WTC11 (cell line): ENCODE measurements around the gene KNL1. TPM values are rescaled to one million over a fixed set of nuclear protein-coding genes. Genes with fewer than 3 reads are reported as not detected.

Experiments used
- ATAC-seq: fragments of 200-7000 bp; cut with Tn5 transposase; 2 replicates; pipeline ENCODE4 v1.10.0; 2021; ENCODE audit warnings: mild to moderate bottlenecking, moderate library complexity
- CTCF ChIA-PET: fragments of 300-600 bp; sonication (Branson Sonifier 250); formaldehyde crosslinking; loops from one replicate; lab custom pipeline; 2021; ENCODE audit warnings: antibody characterized with exemption; lab: Charles Lee
- POLR2A ChIA-PET: fragments of 350-600 bp; sonication (Branson Sonifier 250); formaldehyde crosslinking; loops from one replicate; lab custom pipeline; 2021; ENCODE audit warnings: antibody characterized with exemption; lab: Charles Lee
- DNase-seq: peaks from one replicate; pipeline ENCODE4 v3.0.0; 2021; ENCODE audit warnings: low spot score
- H3K27ac Mint-ChIP-seq: 2 replicates; pipeline ENCODE4 v1.8.0; 2021; ENCODE audit warnings: mixed read lengths
- H3K27me3 Mint-ChIP-seq: 2 replicates; pipeline ENCODE4 v1.8.0; 2021; ENCODE audit warnings: low read depth, mild to moderate bottlenecking, moderate library complexity, mixed read lengths
- H3K36me3 Mint-ChIP-seq: 2 replicates; pipeline ENCODE4 v1.8.0; 2021; ENCODE audit warnings: mixed read lengths
- H3K4me1 Mint-ChIP-seq: 2 replicates; pipeline ENCODE4 v1.8.0; 2022; ENCODE audit warnings: mixed read lengths
- H3K4me3 Mint-ChIP-seq: 2 replicates; pipeline ENCODE4 v1.8.0; 2021; ENCODE audit warnings: mild to moderate bottlenecking, moderate library complexity, mixed read lengths
- H3K9me3 Mint-ChIP-seq: 2 replicates; pipeline ENCODE4 v1.8.0; 2021; ENCODE audit warnings: mixed read lengths
- ATF3 ChIP-seq: sonication (generic); formaldehyde crosslinking; conservative IDR thresholded peaks from 2 replicates; pipeline ENCODE4 v1.8.1; 2022; ENCODE audit warnings: mild to moderate bottlenecking, missing genetic modification reagents
- CBFB ChIP-seq: sonication (generic); formaldehyde crosslinking; IDR thresholded peaks from 2 replicates; pipeline ENCODE4 v1.8.1; 2022; ENCODE audit warnings: mild to moderate bottlenecking, low read depth, missing genetic modification reagents
- E2F1 ChIP-seq: sonication (generic); formaldehyde crosslinking; IDR thresholded peaks from 2 replicates; pipeline ENCODE4 v1.8.0; 2022; ENCODE audit warnings: mild to moderate bottlenecking, missing genetic modification reagents
- E2F4 ChIP-seq: sonication (generic); formaldehyde crosslinking; IDR thresholded peaks from 2 replicates; pipeline ENCODE4 v1.8.1; 2022; ENCODE audit warnings: low read depth, mild to moderate bottlenecking, moderate library complexity, missing genetic modification reagents, borderline replicate concordance
- ETV6 ChIP-seq: sonication (generic); formaldehyde crosslinking; IDR thresholded peaks from 2 replicates; pipeline ENCODE4 v1.8.1; 2022; ENCODE audit warnings: mild to moderate bottlenecking, missing genetic modification reagents
- FOXP1 ChIP-seq: sonication (generic); formaldehyde crosslinking; IDR thresholded peaks from 2 replicates; pipeline ENCODE4 v1.8.0; 2022; ENCODE audit warnings: missing genetic modification reagents, mild to moderate bottlenecking, moderate library complexity, borderline replicate concordance
- IRF2 ChIP-seq: sonication (generic); formaldehyde crosslinking; IDR thresholded peaks from 2 replicates; pipeline ENCODE4 v1.8.0; 2022; ENCODE audit warnings: low read depth, missing genetic modification reagents, borderline replicate concordance
- JUN ChIP-seq: sonication (generic); formaldehyde crosslinking; IDR thresholded peaks from 2 replicates; pipeline ENCODE4 v1.8.0; 2023; ENCODE audit warnings: mild to moderate bottlenecking, missing genetic modification reagents
- MXD4 ChIP-seq: fragments of 250-450 bp; sonication (Bioruptor Pico); IDR thresholded peaks from 2 replicates; pipeline ENCODE4 v1.8.0; 2021; ENCODE audit warnings: mild to moderate bottlenecking, moderate library complexity, borderline replicate concordance
- SMAD4 ChIP-seq: sonication (generic); formaldehyde crosslinking; IDR thresholded peaks from 2 replicates; pipeline ENCODE4 v1.8.0; 2022; ENCODE audit warnings: mild to moderate bottlenecking, missing genetic modification reagents
- SP1 ChIP-seq: sonication (generic); formaldehyde crosslinking; conservative IDR thresholded peaks from 2 replicates; pipeline ENCODE4 v1.8.1; 2022; ENCODE audit warnings: missing genetic modification reagents
- ZNF121 ChIP-seq: sonication (generic); formaldehyde crosslinking; IDR thresholded peaks from 2 replicates; pipeline ENCODE4 v1.8.0; 2023; ENCODE audit warnings: missing genetic modification reagents
- total RNA-seq: library from RNA; stranded (reverse); gene quantifications from 3 replicates; pipeline ENCODE4 v1.2.3, GENCODE V29; 2021
- TF ChIP-seq, protein P1 (sequence below): fragments of 250-450 bp; sonication (Bioruptor Pico); IDR thresholded peaks from 2 replicates; pipeline ENCODE4 v2.1.2; 2022; ENCODE audit warnings: mild to moderate bottlenecking, moderate library complexity
- TF ChIP-seq, protein P2 (sequence below): sonication (generic); formaldehyde crosslinking; IDR thresholded peaks from 2 replicates; pipeline ENCODE4 v1.8.1; 2023; ENCODE audit warnings: mild to moderate bottlenecking, missing genetic modification reagents
- TF ChIP-seq, protein P3 (sequence below): sonication (generic); formaldehyde crosslinking; IDR thresholded peaks from 2 replicates; pipeline ENCODE4 v1.8.1; 2022; ENCODE audit warnings: mild to moderate bottlenecking, moderate library complexity, missing genetic modification reagents
- TF ChIP-seq, protein P4 (sequence below): sonication (generic); formaldehyde crosslinking; IDR thresholded peaks from 2 replicates; pipeline ENCODE4 v1.8.1; 2023; ENCODE audit warnings: mild to moderate bottlenecking, missing genetic modification reagents, borderline replicate concordance
- TF ChIP-seq, protein P5 (sequence below): sonication (generic); formaldehyde crosslinking; IDR thresholded peaks from 2 replicates; pipeline ENCODE4 v1.8.1; 2022; ENCODE audit warnings: mild to moderate bottlenecking, missing genetic modification reagents, moderate library complexity, borderline replicate concordance

Gene KNL1
- total RNA-seq, 1 experiment from 2014 or later: 24.0 TPM

DNA sequence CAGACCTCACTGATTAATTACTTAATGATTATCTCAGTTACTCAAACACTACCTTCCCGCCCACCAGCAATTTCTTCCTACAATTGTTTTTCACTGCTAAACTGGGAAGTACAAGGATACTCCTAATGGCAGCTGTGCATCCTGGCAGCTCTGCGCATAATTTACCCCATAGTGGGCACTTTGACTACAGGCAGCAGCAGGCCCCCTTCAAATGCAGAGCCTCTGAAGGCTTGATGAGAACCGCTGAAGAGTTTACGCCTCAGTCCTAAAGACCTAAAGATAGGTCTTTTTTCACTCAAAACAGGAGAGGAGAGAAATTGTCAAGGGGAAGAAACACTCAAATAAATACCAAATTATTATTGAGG lies 39.9 kb upstream of the KNL1 start:
- ATAC-seq (peak; percentile 93), DNase-seq (peak; percentile 56)
- Mint-ChIP-seq H3K27me3 (no peaks in the 10 kb centered on the region), H3K4me3 (peak overlapping the region; percentile 7; the same call in 1 of the 2 replicates), H3K36me3 (peaks cover 3% of the 10 kb centered on the region), H3K4me1 (peaks cover 52% of the 10 kb centered on the region), H3K9me3 (no peaks in the 10 kb centered on the region), H3K27ac (peak overlapping the region; percentile 68)
- ChIA-PET CTCF (interaction anchor here (0.6 to 2.8 kb wide), 12 partner anchors 9 to 305 kb away, joined by 3 to 14 read pairs (median 4); partner anchors contain the start of genes CCDC32 and RPUSD2), POLR2A (interaction anchor here (1.4 kb wide), 1 partner anchor 11 kb away, joined by 5 read pairs; the partner anchor contains the start of gene CCDC32)
- TF ChIP-seq E2F4 (CRISPR knock-in tag) (no peak), SP1 (no peak), ETV6 (CRISPR knock-in tag) (no peak), CBFB (CRISPR knock-in tag) (no peak), MXD4 (CRISPR knock-in tag) (no peak), IRF2 (CRISPR knock-in tag) (no peak), FOXP1 (CRISPR knock-in tag) (no peak), ATF3 (no peak), JUN (CRISPR knock-in tag) (no peak), ZNF121 (CRISPR knock-in tag) (no peak), E2F1 (CRISPR knock-in tag) (no peak), SMAD4 (CRISPR knock-in tag) (no peak)
- TF ChIP-seq, protein P1, sequence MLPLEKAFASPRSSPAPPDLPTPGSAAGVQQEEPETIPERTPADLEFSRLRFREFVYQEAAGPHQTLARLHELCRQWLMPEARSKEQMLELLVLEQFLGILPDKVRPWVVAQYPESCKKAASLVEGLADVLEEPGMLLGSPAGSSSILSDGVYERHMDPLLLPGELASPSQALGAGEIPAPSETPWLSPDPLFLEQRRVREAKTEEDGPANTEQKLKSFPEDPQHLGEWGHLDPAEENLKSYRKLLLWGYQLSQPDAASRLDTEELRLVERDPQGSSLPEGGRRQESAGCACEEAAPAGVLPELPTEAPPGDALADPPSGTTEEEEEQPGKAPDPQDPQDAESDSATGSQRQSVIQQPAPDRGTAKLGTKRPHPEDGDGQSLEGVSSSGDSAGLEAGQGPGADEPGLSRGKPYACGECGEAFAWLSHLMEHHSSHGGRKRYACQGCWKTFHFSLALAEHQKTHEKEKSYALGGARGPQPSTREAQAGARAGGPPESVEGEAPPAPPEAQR: no peak
- TF ChIP-seq, protein P2, sequence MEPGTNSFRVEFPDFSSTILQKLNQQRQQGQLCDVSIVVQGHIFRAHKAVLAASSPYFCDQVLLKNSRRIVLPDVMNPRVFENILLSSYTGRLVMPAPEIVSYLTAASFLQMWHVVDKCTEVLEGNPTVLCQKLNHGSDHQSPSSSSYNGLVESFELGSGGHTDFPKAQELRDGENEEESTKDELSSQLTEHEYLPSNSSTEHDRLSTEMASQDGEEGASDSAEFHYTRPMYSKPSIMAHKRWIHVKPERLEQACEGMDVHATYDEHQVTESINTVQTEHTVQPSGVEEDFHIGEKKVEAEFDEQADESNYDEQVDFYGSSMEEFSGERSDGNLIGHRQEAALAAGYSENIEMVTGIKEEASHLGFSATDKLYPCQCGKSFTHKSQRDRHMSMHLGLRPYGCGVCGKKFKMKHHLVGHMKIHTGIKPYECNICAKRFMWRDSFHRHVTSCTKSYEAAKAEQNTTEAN (CRISPR knock-in tag): no peak
- TF ChIP-seq, protein P3, sequence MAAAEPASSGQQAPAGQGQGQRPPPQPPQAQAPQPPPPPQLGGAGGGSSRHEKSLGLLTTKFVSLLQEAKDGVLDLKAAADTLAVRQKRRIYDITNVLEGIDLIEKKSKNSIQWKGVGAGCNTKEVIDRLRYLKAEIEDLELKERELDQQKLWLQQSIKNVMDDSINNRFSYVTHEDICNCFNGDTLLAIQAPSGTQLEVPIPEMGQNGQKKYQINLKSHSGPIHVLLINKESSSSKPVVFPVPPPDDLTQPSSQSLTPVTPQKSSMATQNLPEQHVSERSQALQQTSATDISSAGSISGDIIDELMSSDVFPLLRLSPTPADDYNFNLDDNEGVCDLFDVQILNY (CRISPR knock-in tag): no peak
- TF ChIP-seq, protein P4, sequence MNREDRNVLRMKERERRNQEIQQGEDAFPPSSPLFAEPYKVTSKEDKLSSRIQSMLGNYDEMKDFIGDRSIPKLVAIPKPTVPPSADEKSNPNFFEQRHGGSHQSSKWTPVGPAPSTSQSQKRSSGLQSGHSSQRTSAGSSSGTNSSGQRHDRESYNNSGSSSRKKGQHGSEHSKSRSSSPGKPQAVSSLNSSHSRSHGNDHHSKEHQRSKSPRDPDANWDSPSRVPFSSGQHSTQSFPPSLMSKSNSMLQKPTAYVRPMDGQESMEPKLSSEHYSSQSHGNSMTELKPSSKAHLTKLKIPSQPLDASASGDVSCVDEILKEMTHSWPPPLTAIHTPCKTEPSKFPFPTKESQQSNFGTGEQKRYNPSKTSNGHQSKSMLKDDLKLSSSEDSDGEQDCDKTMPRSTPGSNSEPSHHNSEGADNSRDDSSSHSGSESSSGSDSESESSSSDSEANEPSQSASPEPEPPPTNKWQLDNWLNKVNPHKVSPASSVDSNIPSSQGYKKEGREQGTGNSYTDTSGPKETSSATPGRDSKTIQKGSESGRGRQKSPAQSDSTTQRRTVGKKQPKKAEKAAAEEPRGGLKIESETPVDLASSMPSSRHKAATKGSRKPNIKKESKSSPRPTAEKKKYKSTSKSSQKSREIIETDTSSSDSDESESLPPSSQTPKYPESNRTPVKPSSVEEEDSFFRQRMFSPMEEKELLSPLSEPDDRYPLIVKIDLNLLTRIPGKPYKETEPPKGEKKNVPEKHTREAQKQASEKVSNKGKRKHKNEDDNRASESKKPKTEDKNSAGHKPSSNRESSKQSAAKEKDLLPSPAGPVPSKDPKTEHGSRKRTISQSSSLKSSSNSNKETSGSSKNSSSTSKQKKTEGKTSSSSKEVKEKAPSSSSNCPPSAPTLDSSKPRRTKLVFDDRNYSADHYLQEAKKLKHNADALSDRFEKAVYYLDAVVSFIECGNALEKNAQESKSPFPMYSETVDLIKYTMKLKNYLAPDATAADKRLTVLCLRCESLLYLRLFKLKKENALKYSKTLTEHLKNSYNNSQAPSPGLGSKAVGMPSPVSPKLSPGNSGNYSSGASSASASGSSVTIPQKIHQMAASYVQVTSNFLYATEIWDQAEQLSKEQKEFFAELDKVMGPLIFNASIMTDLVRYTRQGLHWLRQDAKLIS (CRISPR knock-in tag): no peak
- TF ChIP-seq, protein P5, sequence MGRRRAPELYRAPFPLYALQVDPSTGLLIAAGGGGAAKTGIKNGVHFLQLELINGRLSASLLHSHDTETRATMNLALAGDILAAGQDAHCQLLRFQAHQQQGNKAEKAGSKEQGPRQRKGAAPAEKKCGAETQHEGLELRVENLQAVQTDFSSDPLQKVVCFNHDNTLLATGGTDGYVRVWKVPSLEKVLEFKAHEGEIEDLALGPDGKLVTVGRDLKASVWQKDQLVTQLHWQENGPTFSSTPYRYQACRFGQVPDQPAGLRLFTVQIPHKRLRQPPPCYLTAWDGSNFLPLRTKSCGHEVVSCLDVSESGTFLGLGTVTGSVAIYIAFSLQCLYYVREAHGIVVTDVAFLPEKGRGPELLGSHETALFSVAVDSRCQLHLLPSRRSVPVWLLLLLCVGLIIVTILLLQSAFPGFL (CRISPR knock-in tag): no peak
